T-helper 1 cell (primary cell): ENCODE data around the gene PRSS2.
A peak's percentile ranks its signal among the peaks of the same experiment; 100 is the strongest.
"Not testable (repeated sequence)": the region's sequence is repeated elsewhere in the genome, so short reads cannot be mapped to it uniquely, and the experiment has no call there.

Experiments used
- DNase-seq, 5 donors: peaks; one replicate each; pipeline ENCODE4 v3.0.0-alpha.2; 2012 to 2020

PRSS2 gene

GRCh38 chr7:142760071-142760642 is 10.6 kb upstream of the PRSS2 start:
- no peak for DNase-seq

- not testable (repeated sequence) for DNase-seq
These were observed 9.2 kb upstream of the PRSS2 start for GRCh38 chr7:142761606-142762005.

- DNase-seq = no peak
These were observed 8.7 kb upstream of the PRSS2 start for GRCh38 chr7:142762104-142762503.

GRCh38 chr7:142767451-142767850 is 3.3 kb upstream of the PRSS2 start:
- DNase-seq = no peak

GRCh38 chr7:142767861-142768260 is 2.9 kb upstream of the PRSS2 start:
- DNase-seq = no peak

GRCh38 chr7:142768885-142769284 is 1.9 kb upstream of the PRSS2 start:
- not testable (repeated sequence) for DNase-seq

GRCh38 chr7:142771353-142771723 is 568 bp downstream of the PRSS2 start:
- peak in 1 of 5 donors; percentile 2 for DNase-seq

- DNase-seq = no peak
These were observed 1.3 kb downstream of the PRSS2 start for GRCh38 chr7:142772051-142772450.

- DNase-seq = no peak
These were observed 1.9 kb downstream of the PRSS2 start for GRCh38 chr7:142772673-142773072.

- no peak for DNase-seq
These were observed 2.5 kb downstream of the PRSS2 start for GRCh38 chr7:142773230-142773629.

GRCh38 chr7:142773937-142774744 is 3.4 kb downstream of the PRSS2 start:
- no peak for DNase-seq

- no peak for DNase-seq
These were observed 4.1 kb downstream of the PRSS2 start for GRCh38 chr7:142774826-142775225.

GRCh38 chr7:142775351-142776115 is 4.8 kb downstream of the PRSS2 start:
- not testable (repeated sequence) for DNase-seq

GRCh38 chr7:142776206-142776844 is 5.6 kb downstream of the PRSS2 start:
- DNase-seq = no peak

GRCh38 chr7:142776845-142777225 is 6.1 kb downstream of the PRSS2 start:
- not testable (repeated sequence) for DNase-seq

GRCh38 chr7:142777318-142777717 is 6.5 kb downstream of the PRSS2 start:
- no peak for DNase-seq

GRCh38 chr7:142782922-142783900 is 12.4 kb downstream of the PRSS2 start:
- peak; percentile 58 to 84 (median 67) for DNase-seq

- no peak for DNase-seq
These were observed 13.3 kb downstream of the PRSS2 start for GRCh38 chr7:142784096-142784495.

- peak in 2 of 5 donors; percentile 24 to 64 for DNase-seq
These were observed 13.9 kb downstream of the PRSS2 start for GRCh38 chr7:142784716-142785115.

GRCh38 chr7:142785841-142786250 is 15.1 kb downstream of the PRSS2 start:
- DNase-seq = peak; percentile 64 to 90 (median 72)

- DNase-seq = peak in 1 of 5 donors; percentile 7
These were observed 16.4 kb downstream of the PRSS2 start for GRCh38 chr7:142787034-142787768.
